HCT116 (cell line): ENCODE data around the gene CMBL. TPM values are rescaled to one million over a fixed set of nuclear protein-coding genes. Genes with fewer than 3 reads are reported as not detected.

ENCODE experiments used
- ATAC-seq: fragments of 200-7000 bp; cut with Tn5 transposase; 2 replicates; pipeline ENCODE4 v1.9.1; 2020; ENCODE audit warnings: mild to moderate bottlenecking, moderate library complexity
- BruUV-seq: library from RNA; stranded (reverse); fragments of 400-500 nt; replicated peaks from 2 replicates; lab custom pipeline; 2021; lab: Mats Ljungman, UMichigan
- CTCF ChIA-PET: fragments of 300-600 bp; sonication (Branson Sonifier 250); formaldehyde crosslinking; loops from one replicate; lab custom pipeline; 2021; ENCODE audit warnings: antibody characterized with exemption; lab: Charles Lee
- POLR2A ChIA-PET: fragments of 300-600, 350-600 bp; sonication (Branson Sonifier 250); formaldehyde crosslinking; loops from one replicate; lab custom pipeline; 2021; ENCODE audit warnings: antibody characterized with exemption; lab: Charles Lee
- RAD21 ChIA-PET, 2 experiments: fragments of 300-600 bp; sonication (Branson Sonifier 250); formaldehyde crosslinking; loops; one replicate each; lab custom pipeline; 2023; ENCODE audit warnings: low total read pairs in 2 of 2; ENCODE audit not compliant: uncharacterized antibody in 2 of 2, unreplicated experiment in 2 of 2, low non-redundant PET in 1 of 2; lab: Charles Lee
- DNase-seq: peaks from one replicate; pipeline ENCODE4 v3.0.0-alpha.2; 2010; ENCODE audit warnings: low read depth, low spot score
- H2AFZ ChIP-seq: fragments of 200-600 bp; shearing (Covaris generic), sonication (generic); 2 replicates; pipeline ENCODE4 v1.6.1; 2017; ENCODE audit warnings: low read depth, mixed run types, mixed read lengths, antibody characterized with exemption, low read length; ENCODE audit not compliant: poor library complexity, severe bottlenecking
- H3K27ac ChIP-seq: 2 replicates; pipeline ENCODE4 v1.5.1; 2012; ENCODE audit warnings: low read depth, low read length
- H3K27me3 ChIP-seq: fragments of 200-600 bp; sonication (generic); 2 replicates; pipeline ENCODE4 v1.6.1; 2016; ENCODE audit warnings: mixed run types, low read length, mixed read lengths; ENCODE audit not compliant: insufficient read depth
- H3K36me3 ChIP-seq, 2 experiments: fragments of 200-500 bp in 1 of 2; fragments of 200-600 bp in 1 of 2; sonication (Bioruptor generic) in 1 of 2; sonication (generic) in 1 of 2; 2 replicates each; pipeline versions ENCODE4 v1.5.1 to v1.6.1; 2014 to 2016; ENCODE audit warnings: low read length in 2 of 2, inconsistent platforms in 1 of 2, mixed read lengths in 1 of 2, mixed run types in 1 of 2; ENCODE audit not compliant: insufficient read depth in 2 of 2, control insufficient read depth in 1 of 2
- H3K4me1 ChIP-seq, 2 experiments: fragments of 200-600 bp in 1 of 2; sonication (generic) in 1 of 2; 2 replicates each; pipeline versions ENCODE4 v1.5.1 to v1.6.1; 2012 to 2017; ENCODE audit warnings: low read length in 2 of 2, inconsistent platforms in 1 of 2, mild to moderate bottlenecking in 1 of 2, mixed read lengths in 1 of 2, mixed run types in 1 of 2, moderate library complexity in 1 of 2; ENCODE audit not compliant: insufficient read depth in 2 of 2, control insufficient read depth in 1 of 2
- H3K4me2 ChIP-seq: fragments of 200-600 bp; sonication (generic); 2 replicates; pipeline ENCODE4 v1.6.1; 2017; ENCODE audit warnings: mixed run types, low read length, mixed read lengths
- H3K4me3 ChIP-seq, 2 experiments: fragments of 200-600 bp in 1 of 2; sonication (generic) in 1 of 2; replicated peaks in 1 of 2; 2 replicates each; pipeline ENCODE4 v1.5.1; 2011 to 2016; ENCODE audit warnings: low read length in 2 of 2, control low read depth in 1 of 2, low read depth in 1 of 2, mild to moderate bottlenecking in 1 of 2, mixed read lengths in 1 of 2, mixed run types in 1 of 2
- H3K79me2 ChIP-seq: fragments of 200-600 bp; sonication (generic); 2 replicates; pipeline ENCODE4 v1.6.1; 2017; ENCODE audit warnings: mild to moderate bottlenecking, mixed run types, low read length, moderate library complexity, mixed read lengths; ENCODE audit not compliant: insufficient read depth
- H3K9ac ChIP-seq: fragments of 200-600 bp; sonication (generic); 2 replicates; pipeline ENCODE4 v1.6.1; 2016; ENCODE audit warnings: low read length, mixed read lengths
- H3K9me2 ChIP-seq: fragments of 200-600 bp; sonication (generic), shearing (Covaris generic); 2 replicates; pipeline ENCODE4 v1.6.1; 2017; ENCODE audit warnings: mixed run types, mild to moderate bottlenecking, moderate library complexity; ENCODE audit not compliant: insufficient read depth
- H3K9me3 ChIP-seq, 2 experiments: fragments of 200-500 bp in 1 of 2; fragments of 200-600 bp in 1 of 2; sonication (Bioruptor generic) in 1 of 2; sonication (generic) in 1 of 2; 2 replicates each; pipeline ENCODE4 v1.6.1; 2014 to 2017; ENCODE audit warnings: low read length in 2 of 2, mixed read lengths in 2 of 2, inconsistent platforms in 1 of 2, low read depth in 1 of 2, mild to moderate bottlenecking in 1 of 2, mixed run types in 1 of 2, moderate library complexity in 1 of 2; ENCODE audit not compliant: control insufficient read depth in 1 of 2, insufficient read depth in 1 of 2
- H4K20me1 ChIP-seq: fragments of 200-600 bp; sonication (generic), shearing (Covaris generic); 2 replicates; pipeline ENCODE4 v1.6.1; 2017; ENCODE audit warnings: mixed run types, mild to moderate bottlenecking, moderate library complexity; ENCODE audit not compliant: insufficient read depth
- EGR1 ChIP-seq: IDR thresholded peaks from 2 replicates; pipeline ENCODE4 v1.6.1; 2012; ENCODE audit warnings: low read depth
- RAD21 ChIP-seq: IDR thresholded peaks from 2 replicates; pipeline ENCODE4 v1.6.1; 2012; ENCODE audit warnings: low read depth, mild to moderate bottlenecking
- ZNF274 ChIP-seq: fragments of 200-500 bp; sonication (Bioruptor generic); IDR thresholded peaks from 2 replicates; pipeline ENCODE4 v1.6.1; 2014; ENCODE audit warnings: mild to moderate bottlenecking, low read depth, low read length, inconsistent platforms
- intact Hi-C: fragments of 100-400 bp; cut with micrococcal nuclease; formaldehyde crosslinking; loops from 2 replicates; pipeline ENCODE4 v1.10.0; 2022
- total RNA-seq: library from RNA; stranded (reverse); gene quantifications from one replicate; pipeline ENCODE4 v1.2.1, GENCODE V29; 2021; ENCODE audit not compliant: unreplicated experiment
- TF ChIP-seq, protein P1 (sequence below), 3 experiments: fragments of 200-600 bp in 1 of 3; sonication (generic) in 1 of 3; IDR thresholded peaks in 2 of 3; conservative IDR thresholded peaks in 1 of 3; 2 replicates each; pipeline ENCODE4 v1.5.1; 2012 to 2017; ENCODE audit warnings: low read depth in 2 of 3, low read length in 2 of 3, antibody characterized with exemption in 1 of 3, borderline replicate concordance in 1 of 3, control low read depth in 1 of 3, mild to moderate bottlenecking in 1 of 3, mixed read lengths in 1 of 3, mixed run types in 1 of 3, moderate library complexity in 1 of 3; ENCODE audit not compliant: insufficient read depth in 1 of 3

CMBL gene
- total RNA-seq, 1 experiment from 2014 or later: 51.0 TPM

DNA sequence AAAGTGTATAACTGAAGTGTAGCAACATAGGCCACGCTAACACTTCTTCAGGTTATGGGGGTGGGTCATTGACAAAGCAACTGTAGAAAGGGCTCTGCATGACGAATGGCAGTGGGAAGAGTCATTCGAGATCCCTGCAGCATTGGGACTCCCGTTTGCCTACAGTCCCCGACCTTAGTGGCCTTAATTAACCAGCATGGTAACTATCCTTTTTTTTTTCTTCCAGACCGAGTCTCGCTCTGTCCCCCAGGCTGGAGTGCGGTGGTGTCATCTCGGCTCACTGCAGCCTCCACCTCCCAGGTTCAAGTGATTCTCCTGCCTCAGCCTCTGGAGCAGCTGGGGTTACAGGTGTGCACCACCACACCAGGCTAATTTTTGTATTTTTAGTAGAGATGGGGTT lies 14.2 kb upstream of the CMBL start:
- Histone ChIP-seq H2AFZ (no peak overlapping the region), H3K27ac (no peak overlapping the region), H3K9ac (no peak overlapping the region), H3K36me3 (no peaks in the 10 kb centered on the region), H3K4me1 (peaks cover 2 to 19% of the 10 kb centered on the region in 2 experiments; a peak in 3 of 4 replicates), H3K9me2 (no peaks in the 10 kb centered on the region), H3K79me2 (no peaks in the 10 kb centered on the region), H3K9me3 (no peaks in the 10 kb centered on the region), H3K4me3 (no peak overlapping the region), H3K27me3 (no peaks in the 10 kb centered on the region), H4K20me1 (no peaks in the 10 kb centered on the region), H3K4me2 (no peak overlapping the region)
- no peak for DNase-seq
- TF ChIP-seq, protein P1, sequence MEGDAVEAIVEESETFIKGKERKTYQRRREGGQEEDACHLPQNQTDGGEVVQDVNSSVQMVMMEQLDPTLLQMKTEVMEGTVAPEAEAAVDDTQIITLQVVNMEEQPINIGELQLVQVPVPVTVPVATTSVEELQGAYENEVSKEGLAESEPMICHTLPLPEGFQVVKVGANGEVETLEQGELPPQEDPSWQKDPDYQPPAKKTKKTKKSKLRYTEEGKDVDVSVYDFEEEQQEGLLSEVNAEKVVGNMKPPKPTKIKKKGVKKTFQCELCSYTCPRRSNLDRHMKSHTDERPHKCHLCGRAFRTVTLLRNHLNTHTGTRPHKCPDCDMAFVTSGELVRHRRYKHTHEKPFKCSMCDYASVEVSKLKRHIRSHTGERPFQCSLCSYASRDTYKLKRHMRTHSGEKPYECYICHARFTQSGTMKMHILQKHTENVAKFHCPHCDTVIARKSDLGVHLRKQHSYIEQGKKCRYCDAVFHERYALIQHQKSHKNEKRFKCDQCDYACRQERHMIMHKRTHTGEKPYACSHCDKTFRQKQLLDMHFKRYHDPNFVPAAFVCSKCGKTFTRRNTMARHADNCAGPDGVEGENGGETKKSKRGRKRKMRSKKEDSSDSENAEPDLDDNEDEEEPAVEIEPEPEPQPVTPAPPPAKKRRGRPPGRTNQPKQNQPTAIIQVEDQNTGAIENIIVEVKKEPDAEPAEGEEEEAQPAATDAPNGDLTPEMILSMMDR (IDR thresholded peaks at IDR 0.05 in 2 of 3, conservative IDR thresholded peaks at IDR 0.05 in 1 of 3; ENCODE audit: borderline replicate concordance in 1 of 3, insufficient read depth in 1 of 3, low read depth in 2 of 3, low read length in 2 of 3): no peak
- intact Hi-C loops: no loop called here
- ChIA-PET RAD21 (no interaction called here), CTCF (no interaction called here), POLR2A (no interaction called here)
- no TSS peak for BruUV-seq
- ATAC-seq: no peak

DNA sequence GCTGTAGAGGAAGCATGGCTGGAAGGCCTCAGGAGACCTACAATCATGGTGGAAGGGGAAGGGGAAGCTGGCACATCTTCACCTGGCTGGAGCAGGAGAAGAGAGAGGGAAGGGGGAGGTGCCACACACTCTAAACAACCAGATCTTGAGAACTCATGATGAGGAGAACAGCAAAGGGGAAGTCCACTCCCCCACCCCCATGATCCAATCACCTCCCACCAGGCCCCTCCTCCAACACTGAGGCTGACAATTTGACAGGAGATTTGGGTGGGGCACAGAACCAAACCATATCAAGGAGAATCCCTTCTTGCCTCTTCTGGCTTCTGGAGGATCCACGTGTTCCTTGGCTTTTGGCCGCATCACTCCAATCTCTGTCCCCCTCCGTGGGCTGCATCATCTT lies 13.1 kb upstream of the CMBL start:
- no TSS peak for BruUV-seq
- Histone ChIP-seq H3K9ac (no peak overlapping the region), H3K4me1 (peaks cover 2 to 19% of the 10 kb centered on the region in 2 experiments; a peak in 3 of 4 replicates), H4K20me1 (no peaks in the 10 kb centered on the region), H3K4me2 (no peak overlapping the region), H3K36me3 (no peaks in the 10 kb centered on the region), H2AFZ (no peak overlapping the region), H3K79me2 (no peaks in the 10 kb centered on the region), H3K4me3 (no peak overlapping the region), H3K27me3 (no peaks in the 10 kb centered on the region), H3K9me2 (no peaks in the 10 kb centered on the region), H3K27ac (no peak overlapping the region), H3K9me3 (no peaks in the 10 kb centered on the region)
- CTCF ChIA-PET: no interaction called here
- intact Hi-C loops: no loop called here
- no peak for DNase-seq
- ATAC-seq: no peak
- POLR2A ChIA-PET: no interaction called here
- RAD21 ChIA-PET: no interaction called here
- TF ChIP-seq ZNF274: no peak
- no peak for TF ChIP-seq RAD21
- TF ChIP-seq EGR1: no peak
